H1 (cell line): ENCODE results near the gene DAPK1. TPM values are rescaled to one million over a fixed set of nuclear protein-coding genes. Genes with fewer than 3 reads are reported as not detected.
A peak's percentile ranks its signal among the peaks of the same experiment; 100 is the strongest.

ENCODE experiments used
- CTCF ChIA-PET: fragments of 300-600 bp; sonication (Branson Sonifier 250); formaldehyde crosslinking; loops from one replicate; lab custom pipeline; 2021; ENCODE audit not compliant: partially characterized antibody; lab: Charles Lee
- POLR2A ChIA-PET: fragments of 300-600 bp; sonication (Branson Sonifier 250); formaldehyde crosslinking; loops from one replicate; lab custom pipeline; 2021; ENCODE audit warnings: inconsistent platforms; ENCODE audit not compliant: partially characterized antibody; lab: Charles Lee
- DNase-seq, 2 experiments: peaks; one replicate each; pipeline versions ENCODE4 v3.0.0 to v3.0.0-alpha.2; 2010 to 2022; ENCODE audit warnings: low spot score in 2 of 2, low read depth in 1 of 2, mixed read lengths in 1 of 2
- FAIRE-seq: peaks from 2 replicates; lab custom pipeline; 2011; peaks lifted over from hg19 to GRCh38; lab: Jason Lieb, UNC
- H2AFZ ChIP-seq: 2 replicates; pipeline ENCODE4 v1.8.1; 2012; ENCODE audit warnings: low read length, inconsistent platforms
- H2AK5ac ChIP-seq: 2 replicates; pipeline ENCODE4 v1.6.1; 2013; ENCODE audit warnings: low read depth, low read length
- H2BK120ac ChIP-seq: replicated peaks from 2 replicates; pipeline ENCODE3; 2013; ENCODE audit warnings: low read depth, low read length, inconsistent platforms
- H2BK12ac ChIP-seq: 2 replicates; pipeline ENCODE4 v1.6.1; 2013; ENCODE audit warnings: low read depth, low read length
- H2BK15ac ChIP-seq: 2 replicates; pipeline ENCODE4 v1.6.1; 2013; ENCODE audit warnings: low read length
- H2BK20ac ChIP-seq: 2 replicates; pipeline ENCODE4 v1.6.1; 2013; ENCODE audit warnings: low read length
- H2BK5ac ChIP-seq: 2 replicates; pipeline ENCODE4 v1.6.1; 2013; ENCODE audit warnings: low read depth, low read length
- H3K14ac ChIP-seq: 2 replicates; pipeline ENCODE4 v1.6.1; 2013; ENCODE audit warnings: inconsistent platforms; ENCODE audit not compliant: insufficient read length
- H3K18ac ChIP-seq: 2 replicates; pipeline ENCODE4 v1.6.1; 2013; ENCODE audit warnings: low read length; ENCODE audit errors: extremely low read depth
- H3K23ac ChIP-seq: 2 replicates; pipeline ENCODE4 v1.6.1; 2013; ENCODE audit warnings: inconsistent platforms; ENCODE audit not compliant: insufficient read length
- H3K23me2 ChIP-seq: 2 replicates; pipeline ENCODE4 v1.6.1; 2013; ENCODE audit warnings: low read depth, low read length
- H3K27ac ChIP-seq: 2 replicates; pipeline ENCODE4 v1.6.1; 2011; ENCODE audit warnings: low read depth, low read length, inconsistent platforms
- H3K27me3 ChIP-seq, 4 experiments: replicated peaks in 1 of 4; 1 replicate in 1 of 4; 2 replicates in 3 of 4; pipeline versions ENCODE4 v1.6.1 to v1.8.1; 2011 to 2013; ENCODE audit warnings: low read length in 3 of 4, mild to moderate bottlenecking in 3 of 4, inconsistent platforms in 2 of 4, mixed read lengths in 2 of 4, moderate library complexity in 1 of 4; ENCODE audit not compliant: control insufficient read depth in 3 of 4, insufficient read depth in 3 of 4; ENCODE audit errors: extremely low read depth in 1 of 4
- H3K36me3 ChIP-seq, 4 experiments: 2 replicates each; pipeline versions ENCODE4 v1.6.1 to v1.8.1; 2011 to 2013; ENCODE audit warnings: mild to moderate bottlenecking in 4 of 4, low read length in 3 of 4, moderate library complexity in 2 of 4, control low read depth in 1 of 4, inconsistent platforms in 1 of 4; ENCODE audit not compliant: insufficient read depth in 4 of 4, control insufficient read depth in 2 of 4
- H3K4ac ChIP-seq: replicated peaks from 2 replicates; pipeline ENCODE3; 2013; ENCODE audit warnings: low read length, low read depth, mixed read lengths, inconsistent platforms; ENCODE audit not compliant: insufficient read length
- H3K4me1 ChIP-seq, 4 experiments: replicated peaks in 1 of 4; 1 replicate in 1 of 4; 2 replicates in 3 of 4; pipeline versions ENCODE4 v1.6.1 to v1.8.1; 2011 to 2013; ENCODE audit warnings: low read length in 3 of 4, inconsistent platforms in 2 of 4, mixed read lengths in 1 of 4; ENCODE audit not compliant: insufficient read depth in 4 of 4, control insufficient read depth in 3 of 4
- H3K4me2 ChIP-seq, 2 experiments: 2 replicates each; pipeline versions ENCODE4 v1.6.1 to v1.8.1; 2011 to 2013; ENCODE audit warnings: low read depth in 2 of 2, low read length in 2 of 2, control low read depth in 1 of 2, inconsistent platforms in 1 of 2, mild to moderate bottlenecking in 1 of 2; ENCODE audit not compliant: insufficient read depth in 1 of 2
- H3K4me3 ChIP-seq, 4 experiments: fragments of 200-600, 300-600 bp in 1 of 4; sonication (generic), shearing (Covaris generic), sonication (Bioruptor Twin) in 1 of 4; 2 replicates each; pipeline versions ENCODE4 v1.5.1 to v1.8.1; 2011 to 2016; ENCODE audit warnings: low read length in 4 of 4, low read depth in 3 of 4, control low read depth in 2 of 4, inconsistent platforms in 2 of 4, mild to moderate bottlenecking in 2 of 4, mixed read lengths in 1 of 4, moderate library complexity in 1 of 4; ENCODE audit not compliant: insufficient read depth in 2 of 4; ENCODE audit errors: extremely low read depth in 1 of 4
- H3K56ac ChIP-seq: replicated peaks from 2 replicates; pipeline ENCODE3; 2013; ENCODE audit warnings: low read depth, mild to moderate bottlenecking, mixed read lengths, low read length, inconsistent platforms; ENCODE audit not compliant: insufficient read length
- H3K79me1 ChIP-seq: 2 replicates; pipeline ENCODE4 v1.6.1; 2013; ENCODE audit warnings: low read depth, low read length, control low read depth
- H3K79me2 ChIP-seq, 2 experiments: 2 replicates each; pipeline versions ENCODE4 v1.6.1 to v1.8.1; 2012 to 2013; ENCODE audit warnings: low read length in 2 of 2, mild to moderate bottlenecking in 2 of 2, inconsistent platforms in 1 of 2; ENCODE audit not compliant: insufficient read depth in 2 of 2, control insufficient read depth in 1 of 2
- H3K9ac ChIP-seq, 4 experiments: replicated peaks in 1 of 4; 1 replicate in 1 of 4; 2 replicates in 3 of 4; pipeline versions ENCODE4 v1.6.1 to v1.8.1; 2011 to 2013; ENCODE audit warnings: low read depth in 3 of 4, low read length in 3 of 4, control low read depth in 2 of 4, mild to moderate bottlenecking in 2 of 4, moderate library complexity in 2 of 4, inconsistent platforms in 1 of 4; ENCODE audit errors: extremely low read depth in 1 of 4
- H3K9me3 ChIP-seq, 2 experiments: 2 replicates each; pipeline versions ENCODE4 v1.6.1 to v1.8.1; 2012 to 2013; ENCODE audit warnings: mild to moderate bottlenecking in 2 of 2, moderate library complexity in 2 of 2, control low read depth in 1 of 2, inconsistent platforms in 1 of 2, low read depth in 1 of 2, low read length in 1 of 2, mixed read lengths in 1 of 2; ENCODE audit not compliant: insufficient read depth in 2 of 2
- H4K20me1 ChIP-seq, 2 experiments: replicated peaks in 1 of 2; 2 replicates each; pipeline versions ENCODE3 to v1.8.1; 2011 to 2013; ENCODE audit warnings: inconsistent platforms in 2 of 2, low read length in 2 of 2, mild to moderate bottlenecking in 1 of 2; ENCODE audit not compliant: insufficient read depth in 2 of 2, control insufficient read depth in 1 of 2
- H4K5ac ChIP-seq: 2 replicates; pipeline ENCODE4 v1.6.1; 2013; ENCODE audit warnings: low read length, low read depth, mixed read lengths, inconsistent platforms; ENCODE audit not compliant: insufficient read length
- H4K8ac ChIP-seq: 2 replicates; pipeline ENCODE4 v1.8.0; 2013; ENCODE audit warnings: mild to moderate bottlenecking, moderate library complexity, low read length, inconsistent platforms; ENCODE audit not compliant: insufficient read depth; ENCODE audit errors: extremely low read depth
- H4K91ac ChIP-seq: replicated peaks from 2 replicates; pipeline ENCODE3; 2013; ENCODE audit warnings: low read length, mixed read lengths, inconsistent platforms; ENCODE audit not compliant: insufficient read length
- ASH2L ChIP-seq: fragments of 200-600, 300-600 bp; sonication (generic); IDR thresholded peaks from one replicate; pipeline ENCODE4 v1.7.1; 2017; ENCODE audit warnings: low read length
- ATF3 ChIP-seq: IDR thresholded peaks from 2 replicates; pipeline ENCODE4 v1.6.1; 2011; ENCODE audit warnings: low read depth, mild to moderate bottlenecking, low read length; ENCODE audit not compliant: insufficient read depth
- SAP30 ChIP-seq: fragments of 300-600 bp; sonication (generic); IDR thresholded peaks from 2 replicates; pipeline ENCODE4 v1.7.1; 2012; ENCODE audit warnings: low read length, moderate library complexity, mild to moderate bottlenecking, inconsistent platforms; ENCODE audit not compliant: insufficient read depth, insufficient replicate concordance
- WGBS, 2 experiments: shearing (Covaris generic) in 1 of 2; methylation state at CpG; one replicate each; pipeline versions ENCODE4 v1.1.6 to v1.1.7; 2013 to 2015; ENCODE audit warnings: low lambda C conversion rate in 2 of 2, mixed read lengths in 2 of 2, inconsistent platforms in 1 of 2, low coverage in 1 of 2, missing lambda C conversion rate in 1 of 2; ENCODE audit not compliant: insufficient replicate concordance in 2 of 2, insufficient coverage in 1 of 2, insufficient read length in 1 of 2; ENCODE audit errors: extremely low coverage in 1 of 2, missing lambda C conversion rate in 1 of 2; 5-methylcytosine and 5-hydroxymethylcytosine counted together
- polyA plus RNA-seq, 7 experiments: library from polyadenylated mRNA; depleted of rRNA in 3 of 7; stranded (reverse) in 5 of 7; unstranded in 2 of 7; fragments of >200 nt in 5 of 7; fragments of 200-250 nt in 2 of 7; gene quantifications; 1 replicate in 5 of 7; 2 replicates in 1 of 7; 4 replicates in 1 of 7; pipeline versions ENCODE4 v1.2.1 to v1.2.3, GENCODE V29; 2011 to 2013; ENCODE audit warnings: missing spikeins in 2 of 7, mixed read lengths in 2 of 7
- total RNA-seq: library from RNA; stranded (reverse); fragmentation: NEBNext Ultra II Directional; extraction: Animal tissue kit (Norgen Biotek cat#: 25700); gene quantifications from 2 replicates; pipeline ENCODE4 v1.2.1, GENCODE V29; 2021

DAPK1 gene
- total and polyA plus RNA-seq, 2 of the 8 experiments (the other 6 are each of a cell fraction or from before 2014, with no cell fraction given), result 62.4 to 131 TPM

GRCh38 chr9:87517732-87518131 lies 20.1 kb downstream of the DAPK1 start:
- peaks cover 0 to 9% (median under 1%) of the 10 kb centered on the region in 4 experiments; a peak in 5 of 8 replicates for H3K36me3 ChIP-seq
- CTCF ChIA-PET, result interaction anchor here (1.1 kb wide), 1 partner anchor 21 kb away, joined by 5 read pairs; no protein-coding TSS in a partner anchor
- no peak overlapping the region for H3K4me2 ChIP-seq
- H3K79me2 ChIP-seq, result peaks cover 4 to 96% of the 10 kb centered on the region in 2 experiments
- peaks cover 32% of the 10 kb centered on the region for H3K79me1 ChIP-seq
- H2AK5ac ChIP-seq, result no peak overlapping the region
- no peaks in the 10 kb centered on the region; the same call in 1 of the 2 replicates for H3K23me2 ChIP-seq
- H4K8ac ChIP-seq, result no peak overlapping the region
- no peak overlapping the region for H3K56ac ChIP-seq
- H3K4me1 ChIP-seq, result peaks cover 14 to 33% (median 21%) of the 10 kb centered on the region in 4 experiments
- no peaks in the 10 kb centered on the region for H3K9me3 ChIP-seq
- no peak overlapping the region for H4K5ac ChIP-seq
- no peak overlapping the region for H3K14ac ChIP-seq
- 82% methylated on average over 6 of the region's 6 CpGs; no CpG with 5 or more reads in 1 of the 2 experiments for WGBS, 2 experiments
- no peak overlapping the region for H2BK12ac ChIP-seq
- H3K27me3 ChIP-seq, result no peaks in the 10 kb centered on the region
- H2BK120ac ChIP-seq, result no peak overlapping the region
- no peak overlapping the region for H3K9ac ChIP-seq
- H2BK20ac ChIP-seq, result 0 out of 2 replicates have a peak overlapping the region, but pooled peaks have one; percentile 63
- peaks cover 8 to 18% of the 10 kb centered on the region in 2 experiments for H4K20me1 ChIP-seq
- H2BK5ac ChIP-seq, result no peak overlapping the region
- no peak for TF ChIP-seq ASH2L
- TF ChIP-seq SAP30, result no peak
- TF ChIP-seq ATF3, result no peak
- TF ChIP-seq, all 59 proteins: peak for 0
- no peak for FAIRE-seq
- H3K23ac ChIP-seq, result no peak overlapping the region
- no peak overlapping the region for H2BK15ac ChIP-seq
- H3K27ac ChIP-seq, result no peak overlapping the region
- no peak overlapping the region for H3K4ac ChIP-seq
- no peak overlapping the region for H2AFZ ChIP-seq
- H3K18ac ChIP-seq, result no peak overlapping the region
- no peak overlapping the region for H3K4me3 ChIP-seq
- no peak for DNase-seq
- no peak overlapping the region for H4K91ac ChIP-seq
- POLR2A ChIA-PET, result no interaction called here
